IMR-90 (cell line): ENCODE measurements around the gene RHCE.
"Not testable (repeated sequence)": the region's sequence is repeated elsewhere in the genome, so short reads cannot be mapped to it uniquely, and the experiment has no call there.

ENCODE experiments used
- BHLHE40 ChIP-seq: fragments of 150-350 bp; IDR thresholded peaks from 2 replicates; pipeline ENCODE4 v1.6.1; 2016; ENCODE audit warnings: mild to moderate bottlenecking, low read depth, low read length
- CEBPB ChIP-seq: IDR thresholded peaks from 2 replicates; pipeline ENCODE4 v1.6.1; 2012; ENCODE audit warnings: low read depth, low read length, improper control_type of control experiment
- CTCF ChIP-seq: conservative IDR thresholded peaks from 2 replicates; pipeline ENCODE4 v1.5.1; 2012; ENCODE audit warnings: mild to moderate bottlenecking, low read depth, low read length, improper control_type of control experiment
- MXI1 ChIP-seq: IDR thresholded peaks from 2 replicates; pipeline ENCODE4 v1.6.1; 2012; ENCODE audit warnings: low read depth, mild to moderate bottlenecking, low read length, moderate library complexity, borderline replicate concordance
- POLR2A ChIP-seq: IDR thresholded peaks from 2 replicates; pipeline ENCODE4 v1.6.1; 2012; ENCODE audit warnings: mild to moderate bottlenecking, low read depth, low read length
- RAD21 ChIP-seq: IDR thresholded peaks from 2 replicates; pipeline ENCODE4 v1.6.1; 2012; ENCODE audit warnings: low read length, improper control_type of control experiment
- RCOR1 ChIP-seq: IDR thresholded peaks from 2 replicates; pipeline ENCODE4 v1.6.1; 2012; ENCODE audit warnings: mild to moderate bottlenecking, low read length, improper control_type of control experiment; ENCODE audit not compliant: insufficient replicate concordance
- RFX5 ChIP-seq: IDR thresholded peaks from 2 replicates; pipeline ENCODE4 v1.8.0; 2012; ENCODE audit warnings: low read depth, mild to moderate bottlenecking, low read length, moderate library complexity
- USF2 ChIP-seq: fragments of 150-350 bp; IDR thresholded peaks from 2 replicates; pipeline ENCODE4 v1.6.1; 2017; ENCODE audit warnings: mild to moderate bottlenecking, antibody characterized with exemption, low read length, low read depth

DNA sequence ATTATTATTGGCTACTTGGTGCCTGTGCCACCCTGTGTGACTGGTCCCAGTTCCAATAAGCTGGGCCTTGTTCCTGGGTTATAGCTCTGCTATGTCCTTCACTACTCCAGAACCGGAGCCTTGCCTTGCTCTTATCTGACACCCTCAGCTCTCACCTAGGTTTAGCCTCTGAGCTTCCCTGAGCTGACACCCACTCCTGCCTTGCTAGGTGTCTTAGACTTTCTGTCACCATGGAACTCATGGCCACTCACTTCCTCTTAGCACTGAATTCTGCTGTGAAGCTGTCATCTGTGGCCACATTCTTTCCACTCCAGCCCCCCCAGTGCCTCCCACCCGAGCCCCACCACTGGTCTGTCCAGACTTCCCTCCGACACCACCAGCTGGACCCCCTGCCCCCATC is 30.9 kb downstream of the RHCE start:
- TF ChIP-seq CTCF, RAD21, RCOR1, RFX5, POLR2A, BHLHE40, USF2, CEBPB, MXI1: not testable (repeated sequence)
